Measurements from ENCODE around the gene CLDN5. TPM values are rescaled to one million over a fixed set of nuclear protein-coding genes. Genes with fewer than 3 reads are reported as not detected.

The CLDN5 gene
- total RNA-seq, 1 donor from 2014 or later: 0.47 TPM

- H3K27me3 Mint-ChIP-seq (ENCODE audit: insufficient read depth): no peaks in the 10 kb centered on the region
- H3K4me3 Mint-ChIP-seq: no peak overlapping the region
- peaks cover 13% of the 10 kb centered on the region for H3K4me1 Mint-ChIP-seq (ENCODE audit: low read depth)
- intact Hi-C loops (cut with micrococcal nuclease): no loop called here
- no peak for DNase-seq (ENCODE audit: low spot score)
- peaks cover 29% of the 10 kb centered on the region for H3K36me3 Mint-ChIP-seq (ENCODE audit: low read depth)
- H3K27ac Mint-ChIP-seq: peak overlapping the region; percentile 40
- H3K9me3 Mint-ChIP-seq: no peaks in the 10 kb centered on the region
These were observed 31.6 kb downstream of the CLDN5 start for GRCh38 chr22:19492504-19493174.

- Mint-ChIP-seq H3K4me1 (ENCODE audit: low read depth) (peaks cover 13% of the 10 kb centered on the region), H3K4me3 (no peak overlapping the region), H3K27me3 (ENCODE audit: insufficient read depth) (no peaks in the 10 kb centered on the region), H3K9me3 (no peaks in the 10 kb centered on the region), H3K36me3 (ENCODE audit: low read depth) (peaks cover 26% of the 10 kb centered on the region), H3K27ac (no peak overlapping the region)
- DNase-seq (ENCODE audit: low spot score): no peak
- intact Hi-C loops (cut with micrococcal nuclease): no loop called here
These were observed 33.5 kb downstream of the CLDN5 start for GRCh38 chr22:19490628-19491230.

GRCh38 chr22:19488884-19489843 lies 35.0 kb downstream of the CLDN5 start:
- intact Hi-C loops (cut with micrococcal nuclease): no loop called here
- Mint-ChIP-seq H3K27me3 (ENCODE audit: insufficient read depth) (no peaks in the 10 kb centered on the region), H3K4me3 (no peak overlapping the region), H3K36me3 (ENCODE audit: low read depth) (peaks cover 35% of the 10 kb centered on the region), H3K27ac (no peak overlapping the region), H3K4me1 (ENCODE audit: low read depth) (peaks cover 13% of the 10 kb centered on the region), H3K9me3 (no peaks in the 10 kb centered on the region)
- DNase-seq (ENCODE audit: low spot score): no peak

- H3K27me3 Mint-ChIP-seq (ENCODE audit: insufficient read depth): no peaks in the 10 kb centered on the region
- no peaks in the 10 kb centered on the region for H3K9me3 Mint-ChIP-seq
- H3K36me3 Mint-ChIP-seq (ENCODE audit: low read depth): peaks cover 40% of the 10 kb centered on the region
- no peak overlapping the region for H3K4me3 Mint-ChIP-seq
- intact Hi-C loops (cut with micrococcal nuclease): no loop called here
- H3K27ac Mint-ChIP-seq: no peak overlapping the region
- peaks cover 18% of the 10 kb centered on the region for H3K4me1 Mint-ChIP-seq (ENCODE audit: low read depth)
- no peak for DNase-seq (ENCODE audit: low spot score)
These were observed 35.9 kb downstream of the CLDN5 start for GRCh38 chr22:19488285-19488684.

GRCh38 chr22:19483481-19484244 lies 40.5 kb downstream of the CLDN5 start:
- Mint-ChIP-seq H3K27me3 (ENCODE audit: insufficient read depth) (no peaks in the 10 kb centered on the region), H3K36me3 (ENCODE audit: low read depth) (peaks cover 36% of the 10 kb centered on the region), H3K4me1 (ENCODE audit: low read depth) (peaks cover 26% of the 10 kb centered on the region), H3K4me3 (no peak overlapping the region), H3K27ac (no peak overlapping the region), H3K9me3 (no peaks in the 10 kb centered on the region)
- no peak for DNase-seq (ENCODE audit: low spot score)
- intact Hi-C loops (cut with micrococcal nuclease): no loop called here

- no peak overlapping the region for H3K27ac Mint-ChIP-seq
- no peaks in the 10 kb centered on the region for H3K9me3 Mint-ChIP-seq
- H3K27me3 Mint-ChIP-seq (ENCODE audit: insufficient read depth): no peaks in the 10 kb centered on the region
- intact Hi-C loops (cut with micrococcal nuclease): no loop called here
- H3K4me1 Mint-ChIP-seq (ENCODE audit: low read depth): peaks cover 31% of the 10 kb centered on the region
- H3K4me3 Mint-ChIP-seq: no peak overlapping the region
- DNase-seq (ENCODE audit: low spot score): no peak
- H3K36me3 Mint-ChIP-seq (ENCODE audit: low read depth): peaks cover 29% of the 10 kb centered on the region
These were observed 41.9 kb downstream of the CLDN5 start for GRCh38 chr22:19482297-19482696.

- Mint-ChIP-seq H3K4me3 (peak overlapping the region; percentile 97), H3K4me1 (ENCODE audit: low read depth) (peaks cover 39% of the 10 kb centered on the region), H3K36me3 (ENCODE audit: low read depth) (peaks cover 26% of the 10 kb centered on the region), H3K27ac (peak overlapping the region; percentile 99), H3K27me3 (ENCODE audit: insufficient read depth) (no peaks in the 10 kb centered on the region), H3K9me3 (no peaks in the 10 kb centered on the region)
- intact Hi-C loops (cut with micrococcal nuclease): no loop called here
- no peak for DNase-seq (ENCODE audit: low spot score)
These were observed 43.4 kb downstream of the CLDN5 start for GRCh38 chr22:19480789-19481188.

- Mint-ChIP-seq H3K36me3 (ENCODE audit: low read depth) (peaks cover 26% of the 10 kb centered on the region), H3K27ac (peak overlapping the region; percentile 99), H3K4me3 (peak overlapping the region; percentile 97), H3K9me3 (no peaks in the 10 kb centered on the region), H3K4me1 (ENCODE audit: low read depth) (peaks cover 46% of the 10 kb centered on the region), H3K27me3 (ENCODE audit: insufficient read depth) (no peaks in the 10 kb centered on the region)
- intact Hi-C loops (cut with micrococcal nuclease): no loop called here
- no peak for DNase-seq (ENCODE audit: low spot score)
These were observed 44.0 kb downstream of the CLDN5 start for GRCh38 chr22:19480173-19480568.

- H3K9me3 Mint-ChIP-seq: no peaks in the 10 kb centered on the region
- no peaks in the 10 kb centered on the region for H3K27me3 Mint-ChIP-seq (ENCODE audit: insufficient read depth)
- H3K27ac Mint-ChIP-seq: peak within 1 kb of the TSS; percentile 99
- peaks cover 47% of the 10 kb centered on the region for H3K4me1 Mint-ChIP-seq (ENCODE audit: low read depth)
- intact Hi-C loops (cut with micrococcal nuclease): loop anchor here (1.0 to 5.0 kb wide), 9 partner anchors 32 to 413 kb away; partner anchors contain the start of genes C22orf39, DGCR2, ESS2 and MRPL40
- H3K36me3 Mint-ChIP-seq (ENCODE audit: low read depth): peaks cover 20% of the 10 kb centered on the region
- peak within 1 kb of the TSS; percentile 97 for H3K4me3 Mint-ChIP-seq
- DNase-seq (ENCODE audit: low spot score): peak; percentile 93
These were observed 44.6 kb downstream of the CLDN5 start, which contains the start of gene CDC45 for GRCh38 chr22:19479355-19480172. Gene CDC45, plus strand, starts transcription at chr22:19479920. Its CDS starts 49 bp downstream, at chr22:19479969.

GRCh38 chr22:19478901-19479354 lies 45.3 kb downstream of the CLDN5 start, which contains the start of gene UFD1:
Gene UFD1, minus strand, starts transcription at chr22:19479193. Its CDS starts 108 bp downstream, at chr22:19479085.
- Mint-ChIP-seq H3K27me3 (ENCODE audit: insufficient read depth) (no peaks in the 10 kb centered on the region), H3K4me1 (ENCODE audit: low read depth) (peaks cover 46% of the 10 kb centered on the region), H3K27ac (peak within 1 kb of the TSS; percentile 99), H3K9me3 (no peaks in the 10 kb centered on the region), H3K36me3 (ENCODE audit: low read depth) (peaks cover 21% of the 10 kb centered on the region), H3K4me3 (peak within 1 kb of the TSS; percentile 97)
- intact Hi-C loops (cut with micrococcal nuclease): loop anchor here (1.0 to 5.0 kb wide), 9 partner anchors 32 to 413 kb away; partner anchors contain the start of genes C22orf39, DGCR2, ESS2 and MRPL40
- DNase-seq (ENCODE audit: low spot score): peak; percentile 80

- intact Hi-C loops (cut with micrococcal nuclease): loop anchor here (5.0 kb wide), 2 partner anchors 371 to 414 kb away; no protein-coding TSS in a partner anchor
- peak overlapping the region; percentile 78 for H3K27ac Mint-ChIP-seq
These were observed 45.9 kb downstream of the CLDN5 start for GRCh38 chr22:19478045-19478900.

More at GRCh38 chr22:19478045-19478900, 45.9 kb downstream of the CLDN5 start:
- no peaks in the 10 kb centered on the region for H3K9me3 Mint-ChIP-seq
- peaks cover 22% of the 10 kb centered on the region for H3K36me3 Mint-ChIP-seq (ENCODE audit: low read depth)
- H3K4me3 Mint-ChIP-seq: peak overlapping the region; percentile 87
- no peaks in the 10 kb centered on the region for H3K27me3 Mint-ChIP-seq (ENCODE audit: insufficient read depth)
- DNase-seq (ENCODE audit: low spot score): no peak
- H3K4me1 Mint-ChIP-seq (ENCODE audit: low read depth): peaks cover 42% of the 10 kb centered on the region

All from activated T-helper 1 cell treated with anti-CD3 and anti-CD28 coated beads, Interleukin-12 subunit alpha, Interleukin-12 subunit beta, Interleukin-2, Interleukin-4 antibody, amounts not matched to agents 30 ng/mL and 10 ng/mL and 1 ng/mL, durations not matched to agents 14 hours and 24 hours and 36 hours (primary cell).